Measurements from ENCODE around the gene MAP2K3. TPM values are rescaled to one million over a fixed set of nuclear protein-coding genes. Genes with fewer than 3 reads are reported as not detected.

MAP2K3 gene
- total and polyA plus RNA-seq, 2 of the 8 experiments (the other 6 are each of a cell fraction or from before 2014, with no cell fraction given) = 16.9 to 33.5 TPM

- Histone ChIP-seq H3K27me3 (replicated peaks in 1 of 4; ENCODE audit: control insufficient read depth in 3 of 4, extremely low read depth in 1 of 4, insufficient read depth in 3 of 4, low read length in 3 of 4) (peaks cover 0 to 1% (median under 1%) of the 10 kb centered on the region in 4 experiments; a peak in 1 of 7 replicates), H2BK12ac (ENCODE audit: low read depth, low read length) (no peak overlapping the region), H2BK120ac (replicated peaks; ENCODE audit: low read depth, low read length) (no peak overlapping the region)
- TF ChIP-seq SIRT6 (IDR thresholded peaks at IDR 0.05; ENCODE audit: low read length) (no peak), RXRA (IDR thresholded peaks at IDR 0.05; ENCODE audit: insufficient read depth, low read depth, low read length) (no peak), FOSL1 (IDR thresholded peaks at IDR 0.05; ENCODE audit: insufficient read depth, low read depth, low read length) (no peak)
Measured at GRCh38 chr17:21269394-21269793, 15.1 kb upstream of the MAP2K3 start.

More at GRCh38 chr17:21269394-21269793, 15.1 kb upstream of the MAP2K3 start:
- H2BK5ac ChIP-seq (ENCODE audit: low read depth, low read length) = no peak overlapping the region
- no peak overlapping the region for H3K4ac ChIP-seq (replicated peaks; ENCODE audit: insufficient read length, low read depth, low read length)
- no peak overlapping the region for H3K27ac ChIP-seq (ENCODE audit: low read depth, low read length)
- no peak overlapping the region for H4K5ac ChIP-seq (ENCODE audit: insufficient read length, low read depth, low read length)
- H3K14ac ChIP-seq (ENCODE audit: insufficient read length) = no peak overlapping the region
- H3K9me3 ChIP-seq (ENCODE audit: insufficient read depth in 2 of 2, low read depth in 1 of 2, low read length in 1 of 2) = no peaks in the 10 kb centered on the region
- ChIA-PET CTCF (ENCODE audit: partially characterized antibody) (interaction anchor here (0.9 to 1.3 kb wide), 2 partner anchors 11 to 100 kb away, joined by 3 to 4 read pairs; no protein-coding TSS in a partner anchor), POLR2A (ENCODE audit: partially characterized antibody) (interaction anchor here (1.0 kb wide), 1 partner anchor 74 kb away, joined by 3 read pairs; no protein-coding TSS in a partner anchor)
- no peak overlapping the region for H4K8ac ChIP-seq (ENCODE audit: extremely low read depth, insufficient read depth, low read length)
- H3K56ac ChIP-seq (replicated peaks; ENCODE audit: insufficient read length, low read depth, low read length) = no peak overlapping the region
- no peaks in the 10 kb centered on the region for H3K23me2 ChIP-seq (ENCODE audit: low read depth, low read length)
- H3K4me3 ChIP-seq (ENCODE audit: extremely low read depth in 1 of 4, insufficient read depth in 2 of 4, low read depth in 3 of 4, low read length in 4 of 4) = no peak overlapping the region
- no peak overlapping the region for H2BK15ac ChIP-seq (ENCODE audit: low read length)
- no peaks in the 10 kb centered on the region; the same call in 1 of the 2 replicates for H3K79me1 ChIP-seq (ENCODE audit: low read depth, low read length)
- no peak overlapping the region for H3K18ac ChIP-seq (ENCODE audit: extremely low read depth, low read length)
- H4K91ac ChIP-seq (replicated peaks; ENCODE audit: insufficient read length, low read length) = no peak overlapping the region
- no peak overlapping the region for H3K4me2 ChIP-seq (ENCODE audit: insufficient read depth in 1 of 2, low read depth in 2 of 2, low read length in 2 of 2)
- H3K79me2 ChIP-seq (ENCODE audit: control insufficient read depth in 1 of 2, insufficient read depth in 2 of 2, low read length in 2 of 2) = no peaks in the 10 kb centered on the region
- FAIRE-seq (no peak), DNase-seq (ENCODE audit: low read depth in 1 of 2, low spot score in 2 of 2) (no peak)
- H2BK20ac ChIP-seq (ENCODE audit: low read length) = no peak overlapping the region
- H2AFZ ChIP-seq (ENCODE audit: low read length) = no peak overlapping the region
- H3K4me1 ChIP-seq (replicated peaks in 1 of 4; ENCODE audit: control insufficient read depth in 3 of 4, insufficient read depth in 4 of 4, low read length in 3 of 4) = no peaks in the 10 kb centered on the region
- H3K36me3 ChIP-seq (ENCODE audit: control insufficient read depth in 2 of 4, insufficient read depth in 4 of 4, low read length in 3 of 4) = no peaks in the 10 kb centered on the region
- 90% methylated on average over 8 of the region's 8 CpGs; no CpG with 5 or more reads in 1 of the 2 experiments for WGBS, 2 experiments (ENCODE audit: extremely low coverage in 1 of 2, insufficient coverage in 1 of 2, insufficient read length in 1 of 2, insufficient replicate concordance in 2 of 2, low coverage in 1 of 2, low lambda C conversion rate in 2 of 2, missing lambda C conversion rate in 1 of 2)
- no peaks in the 10 kb centered on the region for H4K20me1 ChIP-seq (replicated peaks in 1 of 2; ENCODE audit: control insufficient read depth in 1 of 2, insufficient read depth in 2 of 2, low read length in 2 of 2)
- H3K9ac ChIP-seq (replicated peaks in 1 of 4; ENCODE audit: extremely low read depth in 1 of 4, low read depth in 3 of 4, low read length in 3 of 4) = no peak overlapping the region
- H2AK5ac ChIP-seq (ENCODE audit: low read depth, low read length) = no peak overlapping the region
- no peak overlapping the region for H3K23ac ChIP-seq (ENCODE audit: insufficient read length)
